Activated CD4-positive, alpha-beta T cell treated with anti-CD3 and anti-CD28 coated beads, Interleukin-2, Interleukin-6, amounts not matched to agents 100 ng/mL and 50 ng/mL, durations not matched to agents 16 hours and 8 hours (primary cell): ENCODE measurements around the gene EGFL8.
"Not testable (repeated sequence)": the region's sequence is repeated elsewhere in the genome, so short reads cannot be mapped to it uniquely, and the experiment has no call there.

Experiments used
- DNase-seq: peaks from one replicate; pipeline ENCODE4 v3.0.0-alpha.2; 2020

Gene EGFL8

GRCh38 chr6:32198345-32198696 is 33.9 kb downstream of the EGFL8 start:
- DNase-seq = no peak

- no peak for DNase-seq
Observed at GRCh38 chr6:32198866-32199265, 34.5 kb downstream of the EGFL8 start.

DNA sequence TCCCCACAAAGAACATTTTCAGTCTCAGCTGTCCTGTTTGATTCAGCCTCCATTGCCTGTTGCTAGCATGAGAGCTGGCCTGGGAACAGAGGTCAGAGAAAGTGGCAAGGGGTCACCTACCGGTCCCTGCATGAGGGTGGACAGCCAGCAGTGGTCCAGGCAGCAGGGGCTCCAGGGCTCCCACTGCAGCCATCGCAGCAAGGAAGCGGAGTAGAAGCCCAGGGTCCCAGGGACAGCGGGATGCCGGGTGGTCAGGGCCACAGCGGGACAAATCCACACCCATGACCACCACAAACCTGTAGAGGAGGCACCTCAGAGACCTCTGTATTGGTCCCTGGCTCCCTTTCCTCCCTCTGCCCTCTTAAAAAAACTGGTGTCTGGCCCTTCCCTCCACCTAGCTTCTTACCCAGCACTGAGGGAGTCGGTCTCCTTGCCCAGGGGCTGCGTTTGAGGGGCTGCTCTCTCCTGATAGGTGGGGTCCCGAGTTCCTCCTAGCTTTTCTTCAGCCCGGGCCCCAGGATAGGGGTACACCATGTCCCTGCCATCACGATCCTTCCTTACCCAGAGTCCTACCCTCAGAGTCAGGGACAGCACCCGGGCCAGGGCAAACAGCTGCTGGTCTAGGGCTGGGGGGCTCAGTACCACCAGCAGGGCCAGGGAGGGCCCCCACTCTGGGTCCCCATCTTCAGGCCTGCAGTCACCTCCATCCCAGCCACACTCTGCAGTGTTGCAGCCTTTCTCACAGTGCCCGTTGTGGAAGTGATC is 36.5 kb downstream of the EGFL8 start:
- no peak for DNase-seq

- no peak for DNase-seq
Observed at GRCh38 chr6:32202186-32202585, 37.8 kb downstream of the EGFL8 start.

- no peak for DNase-seq
Observed at GRCh38 chr6:32203426-32204267, 39.3 kb downstream of the EGFL8 start.

GRCh38 chr6:32204268-32204715 is 39.9 kb downstream of the EGFL8 start:
- no peak for DNase-seq

DNA sequence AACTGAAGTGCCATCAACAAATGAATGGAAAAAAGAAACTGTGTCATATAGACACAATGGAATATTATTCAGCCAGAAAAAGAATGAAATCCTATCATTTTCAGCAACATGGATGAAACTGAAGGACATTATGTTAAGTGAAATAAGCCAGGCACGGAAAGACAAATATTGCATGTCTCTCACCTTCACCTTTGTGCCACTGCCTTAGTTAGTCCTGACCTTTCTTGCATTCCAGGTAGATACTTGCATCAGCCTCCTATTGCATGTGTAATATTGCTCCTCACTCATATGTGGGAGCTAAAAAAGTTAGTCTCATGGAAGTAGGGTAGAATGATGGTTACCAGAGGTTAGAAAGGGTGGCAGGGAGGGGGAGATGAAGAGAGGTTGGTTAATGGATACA is 44.6 kb downstream of the EGFL8 start:
- DNase-seq = no peak

DNA sequence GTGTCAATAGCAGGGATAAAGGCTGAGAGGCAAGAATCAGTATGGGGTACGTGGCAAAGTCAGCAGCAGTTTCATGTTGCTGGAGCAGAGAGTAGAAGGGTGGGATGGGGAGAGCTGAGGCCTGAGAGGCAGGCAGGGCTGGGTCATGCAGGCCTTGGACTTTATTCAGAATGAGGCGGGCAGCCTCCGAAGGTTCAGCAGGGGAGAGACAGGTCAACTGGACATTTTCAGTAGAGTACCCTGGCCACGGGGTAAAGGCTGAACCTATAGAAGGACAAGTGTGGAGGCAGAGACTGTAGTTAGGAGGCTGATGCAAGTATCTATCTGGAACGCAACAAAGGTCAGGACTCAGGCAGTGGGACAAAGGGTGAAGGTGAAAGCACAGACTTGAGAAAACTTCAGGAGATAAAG is 45.8 kb downstream of the EGFL8 start:
- no peak for DNase-seq

DNA sequence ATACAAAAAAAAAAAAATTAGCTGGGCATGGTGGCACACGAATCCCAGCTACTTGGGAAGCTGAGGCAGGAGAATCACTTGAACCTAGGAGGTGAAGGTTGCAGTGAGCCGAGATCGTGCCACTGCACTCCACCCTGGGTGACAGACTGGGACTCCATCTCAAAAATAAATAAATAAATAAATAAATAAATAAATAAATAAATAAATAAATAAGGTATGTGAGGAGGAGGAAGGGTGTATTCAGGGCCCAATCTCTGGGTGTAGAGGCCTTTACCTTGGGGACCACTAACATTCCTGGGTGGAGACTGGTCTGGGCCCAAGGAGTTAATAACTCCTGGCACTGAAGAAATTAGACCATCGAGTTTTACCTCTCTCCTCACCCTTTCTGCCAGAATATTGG is 47.0 kb downstream of the EGFL8 start:
- DNase-seq = not testable (repeated sequence)

DNA sequence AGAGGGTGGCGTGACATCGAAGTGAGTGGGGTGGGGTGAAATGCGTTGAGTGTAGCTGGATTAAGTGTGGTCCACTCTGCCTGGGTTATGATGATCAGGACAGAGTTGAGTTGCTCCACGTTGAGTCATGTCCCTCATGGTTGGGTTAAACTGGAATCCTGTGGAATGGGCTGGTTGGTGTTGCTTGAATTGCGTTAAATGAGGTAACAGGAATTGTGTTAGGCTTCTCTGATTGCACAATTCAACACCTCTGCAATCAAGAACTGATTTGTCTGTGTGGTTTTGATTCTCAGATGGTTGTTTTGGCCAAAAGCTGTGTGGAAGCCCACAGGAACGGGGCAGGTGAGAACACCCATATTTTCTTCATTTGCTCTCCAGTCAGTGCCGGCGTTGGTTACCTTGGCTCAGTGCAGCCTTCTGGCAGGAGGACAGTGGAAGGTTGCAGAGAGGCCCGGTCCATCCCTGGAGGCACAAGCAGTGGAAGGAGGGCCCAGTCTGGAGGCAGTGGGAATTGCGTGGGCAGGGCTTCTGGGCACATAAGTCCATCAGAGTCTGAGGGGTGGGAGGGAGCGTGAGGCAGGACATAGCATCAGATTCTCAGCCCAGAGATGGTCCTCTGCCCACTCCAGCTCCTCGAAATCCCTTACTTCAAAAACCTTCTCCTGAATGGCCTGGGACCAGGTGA is 47.8 kb downstream of the EGFL8 start:
- DNase-seq = no peak

- no peak for DNase-seq
Observed at GRCh38 chr6:32213649-32214048, 49.3 kb downstream of the EGFL8 start.

GRCh38 chr6:32214126-32214525 is 49.7 kb downstream of the EGFL8 start:
- DNase-seq = no peak

GRCh38 chr6:32215617-32216016 is 51.2 kb downstream of the EGFL8 start:
- no peak for DNase-seq

DNA sequence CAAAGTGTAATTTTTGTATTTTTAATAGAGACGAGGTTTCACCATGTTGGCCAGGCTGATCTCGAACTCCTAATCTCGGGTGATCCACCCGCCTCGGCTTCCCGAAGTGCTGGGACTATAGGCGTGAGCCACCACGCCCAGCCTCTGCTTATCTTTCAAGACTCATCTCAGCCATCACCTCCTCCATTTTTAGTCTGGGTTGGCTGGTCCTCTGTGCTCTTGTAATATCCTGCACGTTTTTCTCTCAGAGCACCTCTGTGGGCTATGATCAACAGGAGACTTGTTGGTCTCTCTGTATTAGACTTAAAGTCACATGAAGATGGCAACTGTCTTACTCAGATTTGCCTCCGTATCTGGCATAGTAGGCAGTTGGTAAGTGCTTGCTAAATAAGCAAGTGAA is 51.9 kb downstream of the EGFL8 start:
- DNase-seq = no peak

GRCh38 chr6:32216998-32217397 is 52.6 kb downstream of the EGFL8 start:
- DNase-seq = no peak
